ENCODE measurements around the gene RNF145.
"Not testable (repeated sequence)": the region's sequence is repeated elsewhere in the genome, so short reads cannot be mapped to it uniquely, and the experiment has no call there.

Gene RNF145

GRCh38 chr5:159133041-159133741, 76.2 kb downstream of the RNF145 start:
- no peaks in the 10 kb centered on the region for H3K27me3 ChIP-seq (ENCODE audit: insufficient read depth, low read length)
- H3K4me3 ChIP-seq (ENCODE audit: low read depth, low read length), result peak overlapping the region; percentile 49
- no peaks in the 10 kb centered on the region for H3K36me3 ChIP-seq (ENCODE audit: insufficient read depth, low read length)
- H3K27ac ChIP-seq (ENCODE audit: low read depth, low read length), result peak overlapping the region; percentile 63
- H3K79me2 ChIP-seq (ENCODE audit: control insufficient read depth, insufficient read depth, low read length, unreplicated experiment), result no peaks in the 10 kb centered on the region
- peak overlapping the region; percentile 75 for H2AFZ ChIP-seq (ENCODE audit: low read length, unreplicated experiment)
- H3K4me1 ChIP-seq (ENCODE audit: control insufficient read depth, insufficient read depth, low read length, unreplicated experiment), result peaks cover 25% of the 10 kb centered on the region

DNA sequence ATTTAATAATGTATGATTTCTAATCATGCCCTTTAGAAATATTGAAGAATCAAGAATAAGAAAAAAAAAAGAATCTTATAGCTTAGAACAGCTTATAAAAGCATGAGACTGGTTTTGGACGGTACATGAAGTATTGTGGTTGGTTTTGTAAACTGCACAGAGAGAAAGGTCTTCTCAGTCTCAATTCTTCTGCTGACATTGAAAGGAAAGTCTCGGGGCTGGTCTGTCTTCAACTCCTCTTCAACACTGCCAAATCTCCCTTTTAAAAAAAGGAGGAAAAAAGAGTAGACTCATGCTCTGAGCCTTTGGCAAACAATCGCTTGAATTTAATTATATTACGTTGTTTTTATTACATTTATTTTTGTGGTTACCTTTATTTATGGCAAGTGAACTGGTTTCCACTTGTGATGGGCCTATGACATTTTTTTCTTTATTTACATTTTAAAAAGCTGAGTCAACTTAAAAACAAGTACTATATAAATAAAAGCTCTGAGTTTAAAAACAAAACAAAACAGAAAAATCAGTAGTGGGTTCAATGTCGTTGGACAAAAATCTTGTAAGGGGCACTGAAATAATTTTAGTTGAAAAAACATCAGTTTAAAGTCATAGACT, 76.8 kb downstream of the RNF145 start:
- peaks cover 25% of the 10 kb centered on the region for H3K4me1 ChIP-seq (ENCODE audit: control insufficient read depth, insufficient read depth, low read length, unreplicated experiment)
- H3K79me2 ChIP-seq (ENCODE audit: control insufficient read depth, insufficient read depth, low read length, unreplicated experiment), result no peaks in the 10 kb centered on the region
- H3K4me3 ChIP-seq (ENCODE audit: low read depth, low read length), result peak overlapping the region; percentile 49
- no peaks in the 10 kb centered on the region for H3K27me3 ChIP-seq (ENCODE audit: insufficient read depth, low read length)
- peak overlapping the region; percentile 69 for H2AFZ ChIP-seq (ENCODE audit: low read length, unreplicated experiment)
- H3K36me3 ChIP-seq (ENCODE audit: insufficient read depth, low read length), result no peaks in the 10 kb centered on the region
- H3K27ac ChIP-seq (ENCODE audit: low read depth, low read length), result peak overlapping the region; percentile 63

- Histone ChIP-seq H2AFZ (ENCODE audit: low read length, unreplicated experiment) (peak overlapping the region; percentile 20), H3K4me3 (ENCODE audit: low read depth, low read length) (no peak overlapping the region), H3K79me2 (ENCODE audit: control insufficient read depth, insufficient read depth, low read length, unreplicated experiment) (no peaks in the 10 kb centered on the region), H3K36me3 (ENCODE audit: insufficient read depth, low read length) (no peaks in the 10 kb centered on the region), H3K27me3 (ENCODE audit: insufficient read depth, low read length) (no peaks in the 10 kb centered on the region), H3K4me1 (ENCODE audit: control insufficient read depth, insufficient read depth, low read length, unreplicated experiment) (peaks cover 25% of the 10 kb centered on the region), H3K27ac (ENCODE audit: low read depth, low read length) (no peak overlapping the region)
Observed at GRCh38 chr5:159131951-159132350, 77.4 kb downstream of the RNF145 start.

- H3K79me2 ChIP-seq (ENCODE audit: control insufficient read depth, insufficient read depth, low read length, unreplicated experiment), result no peaks in the 10 kb centered on the region
- no peaks in the 10 kb centered on the region for H3K27me3 ChIP-seq (ENCODE audit: insufficient read depth, low read length)
- peaks cover 18% of the 10 kb centered on the region for H3K4me1 ChIP-seq (ENCODE audit: control insufficient read depth, insufficient read depth, low read length, unreplicated experiment)
- no peak overlapping the region for H2AFZ ChIP-seq (ENCODE audit: low read length, unreplicated experiment)
- no peaks in the 10 kb centered on the region for H3K36me3 ChIP-seq (ENCODE audit: insufficient read depth, low read length)
- H3K27ac ChIP-seq (ENCODE audit: low read depth, low read length), result no peak overlapping the region
- H3K4me3 ChIP-seq (ENCODE audit: low read depth, low read length), result no peak overlapping the region
Observed at GRCh38 chr5:159130871-159131270, 78.5 kb downstream of the RNF145 start.

GRCh38 chr5:159128070-159128541, 81.2 kb downstream of the RNF145 start:
- H3K36me3 ChIP-seq (ENCODE audit: insufficient read depth, low read length), result peaks cover 5% of the 10 kb centered on the region; the same call in 1 of the 2 replicates
- H3K4me3 ChIP-seq (ENCODE audit: low read depth, low read length), result no peak overlapping the region
- no peak overlapping the region for H2AFZ ChIP-seq (ENCODE audit: low read length, unreplicated experiment)
- no peaks in the 10 kb centered on the region for H3K27me3 ChIP-seq (ENCODE audit: insufficient read depth, low read length)
- H3K79me2 ChIP-seq (ENCODE audit: control insufficient read depth, insufficient read depth, low read length, unreplicated experiment), result no peaks in the 10 kb centered on the region
- H3K4me1 ChIP-seq (ENCODE audit: control insufficient read depth, insufficient read depth, low read length, unreplicated experiment), result peaks cover 11% of the 10 kb centered on the region
- H3K27ac ChIP-seq (ENCODE audit: low read depth, low read length), result no peak overlapping the region

DNA sequence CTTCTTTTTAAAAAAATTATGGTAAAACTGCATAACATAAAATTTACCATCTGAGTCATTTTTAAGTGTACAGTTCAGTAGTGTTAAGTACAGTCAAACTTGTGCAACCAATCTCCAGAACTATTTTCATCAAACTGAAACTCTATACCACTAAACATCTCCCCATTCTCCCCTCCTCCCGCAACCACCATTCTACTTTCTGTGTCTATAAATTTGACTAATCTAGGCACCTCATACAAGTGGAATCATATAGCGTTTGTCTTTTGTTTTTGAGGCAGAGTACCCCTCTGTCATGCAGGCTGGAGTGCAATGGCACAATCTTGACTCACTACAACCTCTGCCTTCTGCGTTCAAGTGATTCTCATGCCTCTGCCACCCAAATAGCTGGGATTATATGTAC, 85.7 kb downstream of the RNF145 start:
- H3K27me3 ChIP-seq (ENCODE audit: insufficient read depth, low read length), result no peaks in the 10 kb centered on the region
- peaks cover 5% of the 10 kb centered on the region; the same call in 1 of the 2 replicates for H3K36me3 ChIP-seq (ENCODE audit: insufficient read depth, low read length)
- no peak overlapping the region for H3K4me3 ChIP-seq (ENCODE audit: low read depth, low read length)
- H3K27ac ChIP-seq (ENCODE audit: low read depth, low read length), result no peak overlapping the region
- H2AFZ ChIP-seq (ENCODE audit: low read length, unreplicated experiment), result no peak overlapping the region
- no peaks in the 10 kb centered on the region for H3K4me1 ChIP-seq (ENCODE audit: control insufficient read depth, insufficient read depth, low read length, unreplicated experiment)
- no peaks in the 10 kb centered on the region for H3K79me2 ChIP-seq (ENCODE audit: control insufficient read depth, insufficient read depth, low read length, unreplicated experiment)

- H3K27ac ChIP-seq (ENCODE audit: low read depth, low read length), result no peak overlapping the region
- H3K36me3 ChIP-seq (ENCODE audit: insufficient read depth, low read length), result peaks cover 5% of the 10 kb centered on the region; the same call in 1 of the 2 replicates
- H3K79me2 ChIP-seq (ENCODE audit: control insufficient read depth, insufficient read depth, low read length, unreplicated experiment), result no peaks in the 10 kb centered on the region
- H3K4me3 ChIP-seq (ENCODE audit: low read depth, low read length), result no peak overlapping the region
- H2AFZ ChIP-seq (ENCODE audit: low read length, unreplicated experiment), result no peak overlapping the region
- H3K27me3 ChIP-seq (ENCODE audit: insufficient read depth, low read length), result no peaks in the 10 kb centered on the region
- H3K4me1 ChIP-seq (ENCODE audit: control insufficient read depth, insufficient read depth, low read length, unreplicated experiment), result no peaks in the 10 kb centered on the region
Observed at GRCh38 chr5:159123189-159123588, 86.2 kb downstream of the RNF145 start.

- peaks cover 5% of the 10 kb centered on the region; the same call in 1 of the 2 replicates for H3K36me3 ChIP-seq (ENCODE audit: insufficient read depth, low read length)
- H2AFZ ChIP-seq (ENCODE audit: low read length, unreplicated experiment), result peak overlapping the region; percentile 64
- H3K79me2 ChIP-seq (ENCODE audit: control insufficient read depth, insufficient read depth, low read length, unreplicated experiment), result no peaks in the 10 kb centered on the region
- H3K27ac ChIP-seq (ENCODE audit: low read depth, low read length), result no peak overlapping the region
- H3K27me3 ChIP-seq (ENCODE audit: insufficient read depth, low read length), result no peaks in the 10 kb centered on the region
- H3K4me1 ChIP-seq (ENCODE audit: control insufficient read depth, insufficient read depth, low read length, unreplicated experiment), result no peaks in the 10 kb centered on the region
- H3K4me3 ChIP-seq (ENCODE audit: low read depth, low read length), result peak overlapping the region; percentile 58; the same call in 1 of the 2 replicates
Observed at GRCh38 chr5:159121061-159121460, 88.3 kb downstream of the RNF145 start.

- no peaks in the 10 kb centered on the region for H3K4me1 ChIP-seq (ENCODE audit: control insufficient read depth, insufficient read depth, low read length, unreplicated experiment)
- peaks cover under 1% of the 10 kb centered on the region; the same call in 1 of the 2 replicates for H3K36me3 ChIP-seq (ENCODE audit: insufficient read depth, low read length)
- no peak overlapping the region for H3K27ac ChIP-seq (ENCODE audit: low read depth, low read length)
- no peaks in the 10 kb centered on the region for H3K79me2 ChIP-seq (ENCODE audit: control insufficient read depth, insufficient read depth, low read length, unreplicated experiment)
- no peaks in the 10 kb centered on the region for H3K27me3 ChIP-seq (ENCODE audit: insufficient read depth, low read length)
- peak overlapping the region; percentile 64 for H2AFZ ChIP-seq (ENCODE audit: low read length, unreplicated experiment)
- H3K4me3 ChIP-seq (ENCODE audit: low read depth, low read length), result peak overlapping the region; percentile 58
Observed at GRCh38 chr5:159120446-159120845, 88.9 kb downstream of the RNF145 start.

DNA sequence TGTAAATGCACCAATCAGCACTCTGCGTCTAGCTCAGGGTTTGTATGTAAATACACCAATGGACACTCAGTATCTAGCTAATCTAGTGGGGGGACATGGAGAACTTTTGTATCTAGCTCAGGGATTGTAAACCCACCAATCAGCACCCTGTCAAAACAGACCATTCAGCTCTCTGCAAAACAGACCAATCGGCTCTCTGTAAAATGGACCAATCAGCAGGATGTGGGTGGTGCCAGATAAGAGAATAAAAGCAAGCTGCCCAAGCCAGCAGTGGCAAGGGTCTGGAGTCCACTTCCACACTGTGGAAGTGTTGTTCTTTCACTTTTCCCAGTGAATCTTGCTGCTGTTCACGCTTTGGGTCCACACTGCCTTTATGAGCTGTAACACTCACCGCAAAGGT, 89.5 kb downstream of the RNF145 start:
- not testable (repeated sequence) for H3K27ac ChIP-seq (ENCODE audit: low read depth, low read length)
- peak overlapping the region; percentile 58; the same call in 1 of the 2 replicates for H3K4me3 ChIP-seq (ENCODE audit: low read depth, low read length)

More for the DNA sequence above, 89.5 kb downstream of the RNF145 start:
- H3K79me2 ChIP-seq (ENCODE audit: control insufficient read depth, insufficient read depth, low read length, unreplicated experiment); H3K27me3 ChIP-seq (ENCODE audit: insufficient read depth, low read length); H2AFZ ChIP-seq (ENCODE audit: low read length, unreplicated experiment); H3K36me3 ChIP-seq (ENCODE audit: insufficient read depth, low read length); H3K4me1 ChIP-seq (ENCODE audit: control insufficient read depth, insufficient read depth, low read length, unreplicated experiment): not testable (repeated sequence)

Data from ACC112 (cell line).